ENCODE measurements around the gene SRR.

Gene SRR

GRCh38 chr17:2371183-2372130 is 67.7 kb downstream of the SRR start:
- no peak for DNase-seq (ENCODE audit: low spot score)

DNA sequence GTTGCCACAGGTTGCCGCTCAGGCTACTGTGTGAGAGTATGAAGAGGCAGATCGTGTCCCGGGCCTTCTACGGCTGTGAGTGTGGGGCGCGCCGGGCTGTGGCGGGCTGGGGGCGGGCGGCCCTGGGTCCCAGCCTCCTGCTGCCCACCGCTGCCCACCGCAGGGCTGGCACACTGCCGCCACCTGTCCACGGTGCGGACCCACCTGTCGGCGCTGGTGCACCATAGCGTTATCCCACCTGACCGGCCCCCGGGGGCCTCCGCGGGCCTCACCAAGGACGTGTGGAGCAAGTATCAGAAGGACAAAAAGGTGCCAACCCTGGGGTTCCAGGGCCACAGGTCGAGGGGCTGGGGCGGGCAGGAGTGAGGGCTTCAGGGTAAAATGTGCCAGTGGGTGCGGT is 68.4 kb downstream of the SRR start:
- DNase-seq (ENCODE audit: low spot score) = no peak

DNA sequence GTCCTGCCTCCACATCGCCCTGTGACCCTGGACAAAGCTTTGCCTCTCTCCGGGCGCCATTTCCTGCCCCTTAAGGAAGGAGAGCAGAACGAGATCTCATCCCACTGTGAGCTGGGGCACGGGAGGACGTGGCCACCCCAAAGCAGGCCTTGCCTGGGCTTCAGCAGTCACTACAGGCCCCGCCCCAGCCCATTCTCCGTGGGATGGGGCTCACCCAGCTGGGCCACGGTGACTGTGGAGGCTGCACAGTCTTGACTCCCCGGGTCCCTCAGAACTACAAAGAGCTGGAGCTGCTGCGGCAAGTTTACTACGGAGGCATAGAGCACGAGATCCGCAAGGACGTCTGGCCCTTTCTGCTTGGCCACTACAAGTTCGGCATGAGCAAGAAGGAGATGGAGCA is 68.9 kb downstream of the SRR start:
- no peak for DNase-seq (ENCODE audit: low spot score)

DNA sequence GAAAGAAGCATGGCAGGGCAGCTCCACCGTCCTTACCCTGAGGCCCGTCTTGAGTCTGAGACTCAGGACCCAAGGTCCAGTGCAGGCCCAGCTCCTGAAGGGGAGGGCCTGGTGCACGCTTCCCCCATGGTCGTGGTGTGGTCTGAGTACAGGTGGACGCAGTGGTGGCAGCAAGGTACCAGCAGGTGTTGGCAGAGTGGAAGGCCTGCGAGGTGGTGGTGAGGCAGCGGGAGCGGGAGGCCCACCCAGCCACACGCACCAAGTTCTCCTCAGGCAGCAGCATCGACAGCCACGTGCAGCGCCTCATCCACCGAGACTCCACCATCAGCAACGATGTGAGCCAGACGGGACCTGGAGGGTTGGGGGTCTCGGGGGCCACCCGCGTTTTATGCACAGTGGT is 69.4 kb downstream of the SRR start:
- no peak for DNase-seq (ENCODE audit: low spot score)

Data from left forelimb (tissue), 1 donor.